ENCODE measurements around the gene CRYBG1. TPM values are rescaled to one million over a fixed set of nuclear protein-coding genes. Genes with fewer than 3 reads are reported as not detected.
A peak's percentile ranks its signal among the peaks of the same experiment; 100 is the strongest.

Gene CRYBG1
- total RNA-seq, 2 donors from 2014 or later, result 23.0 to 23.3 TPM

GRCh38 chr6:106360989-106361430, 493 bp downstream of the CRYBG1 start:
- Mint-ChIP-seq H3K27ac (no peak overlapping the region), H3K9me3 (no peaks in the 10 kb centered on the region), H3K36me3 (no peaks in the 10 kb centered on the region)
- DNase-seq (ENCODE audit: low spot score in 2 of 2), result peak; percentile 38 to 57
- peak; percentile 42 to 64 for ATAC-seq

- H3K9me3 Mint-ChIP-seq, result no peaks in the 10 kb centered on the region
- no peak overlapping the region for H3K27ac Mint-ChIP-seq
- ATAC-seq (no peak), DNase-seq (ENCODE audit: low spot score in 2 of 2) (no peak)
- H3K36me3 Mint-ChIP-seq, result no peaks in the 10 kb centered on the region
Observed at GRCh38 chr6:106363401-106364138, 3.1 kb downstream of the CRYBG1 start.

GRCh38 chr6:106369739-106370138, 9.2 kb downstream of the CRYBG1 start:
- ATAC-seq, result no peak
- DNase-seq (ENCODE audit: low spot score in 2 of 2), result no peak
- H3K36me3 Mint-ChIP-seq, result no peaks in the 10 kb centered on the region
- no peak overlapping the region for H3K27ac Mint-ChIP-seq
- H3K9me3 Mint-ChIP-seq, result no peaks in the 10 kb centered on the region

GRCh38 chr6:106370639-106371038, 10.1 kb downstream of the CRYBG1 start:
- no peaks in the 10 kb centered on the region for H3K9me3 Mint-ChIP-seq
- ATAC-seq (no peak), DNase-seq (ENCODE audit: low spot score in 2 of 2) (no peak)
- no peak overlapping the region for H3K27ac Mint-ChIP-seq
- H3K36me3 Mint-ChIP-seq, result no peaks in the 10 kb centered on the region

- H3K27ac Mint-ChIP-seq, result peak overlapping the region; percentile 46 to 79
- ATAC-seq (peak; percentile 89), DNase-seq (ENCODE audit: low spot score in 2 of 2) (peak in 1 of 2 donors; percentile 5)
Observed at GRCh38 chr6:106372838-106373501, 12.5 kb downstream of the CRYBG1 start.

GRCh38 chr6:106373502-106374239, 13.2 kb downstream of the CRYBG1 start:
- H3K27ac Mint-ChIP-seq, result peak overlapping the region; percentile 46 to 79
- no peaks in the 10 kb centered on the region for H3K36me3 Mint-ChIP-seq
- no peaks in the 10 kb centered on the region for H3K9me3 Mint-ChIP-seq
- no peak for DNase-seq (ENCODE audit: low spot score in 2 of 2)
- ATAC-seq, result peak; percentile 35 to 82

More at GRCh38 chr6:106372838-106373501, 12.5 kb downstream of the CRYBG1 start:
- no peaks in the 10 kb centered on the region for H3K36me3 Mint-ChIP-seq
- no peaks in the 10 kb centered on the region for H3K9me3 Mint-ChIP-seq

GRCh38 chr6:106377061-106377540, 16.6 kb downstream of the CRYBG1 start:
- H3K36me3 Mint-ChIP-seq, result no peaks in the 10 kb centered on the region
- ATAC-seq, result no peak
- no peak for DNase-seq (ENCODE audit: low spot score in 2 of 2)
- no peak overlapping the region for H3K27ac Mint-ChIP-seq
- H3K9me3 Mint-ChIP-seq, result no peaks in the 10 kb centered on the region

- DNase-seq (ENCODE audit: low spot score in 2 of 2) (no peak), ATAC-seq (no peak)
- Mint-ChIP-seq H3K36me3 (no peaks in the 10 kb centered on the region), H3K9me3 (no peaks in the 10 kb centered on the region), H3K27ac (no peak overlapping the region)
Observed at GRCh38 chr6:106379951-106380350, 19.4 kb downstream of the CRYBG1 start.

GRCh38 chr6:106380407-106380806, 19.9 kb downstream of the CRYBG1 start:
- Mint-ChIP-seq H3K9me3 (no peaks in the 10 kb centered on the region), H3K27ac (no peak overlapping the region), H3K36me3 (no peaks in the 10 kb centered on the region)
- DNase-seq (ENCODE audit: low spot score in 2 of 2) (no peak), ATAC-seq (no peak)

GRCh38 chr6:106381223-106381622, 20.7 kb downstream of the CRYBG1 start:
- no peaks in the 10 kb centered on the region for H3K36me3 Mint-ChIP-seq
- DNase-seq (ENCODE audit: low spot score in 2 of 2), result no peak
- no peaks in the 10 kb centered on the region for H3K9me3 Mint-ChIP-seq
- no peak for ATAC-seq
- no peak overlapping the region for H3K27ac Mint-ChIP-seq

GRCh38 chr6:106381881-106382280, 21.4 kb downstream of the CRYBG1 start:
- no peaks in the 10 kb centered on the region for H3K36me3 Mint-ChIP-seq
- DNase-seq (ENCODE audit: low spot score in 2 of 2) (no peak), ATAC-seq (no peak)
- H3K27ac Mint-ChIP-seq, result no peak overlapping the region
- H3K9me3 Mint-ChIP-seq, result no peaks in the 10 kb centered on the region

GRCh38 chr6:106383573-106383972, 23.1 kb downstream of the CRYBG1 start:
- H3K9me3 Mint-ChIP-seq, result no peaks in the 10 kb centered on the region

GRCh38 chr6:106385530-106385929, 25.0 kb downstream of the CRYBG1 start:
- DNase-seq (ENCODE audit: low spot score in 2 of 2) (no peak), ATAC-seq (no peak)
- H3K36me3 Mint-ChIP-seq, result no peaks in the 10 kb centered on the region
- no peak overlapping the region for H3K27ac Mint-ChIP-seq
- H3K9me3 Mint-ChIP-seq, result no peaks in the 10 kb centered on the region

More at GRCh38 chr6:106383573-106383972, 23.1 kb downstream of the CRYBG1 start:
- no peak for ATAC-seq
- Mint-ChIP-seq H3K36me3 (no peaks in the 10 kb centered on the region), H3K27ac (no peak overlapping the region)
- DNase-seq (ENCODE audit: low spot score in 2 of 2), result no peak

GRCh38 chr6:106387875-106388274, 27.4 kb downstream of the CRYBG1 start:
- Mint-ChIP-seq H3K36me3 (no peaks in the 10 kb centered on the region), H3K9me3 (no peaks in the 10 kb centered on the region), H3K27ac (no peak overlapping the region)
- no peak for ATAC-seq
- no peak for DNase-seq (ENCODE audit: low spot score in 2 of 2)

- no peak for ATAC-seq
- H3K27ac Mint-ChIP-seq, result no peak overlapping the region
- no peaks in the 10 kb centered on the region for H3K36me3 Mint-ChIP-seq
- DNase-seq (ENCODE audit: low spot score in 2 of 2), result no peak
- H3K9me3 Mint-ChIP-seq, result no peaks in the 10 kb centered on the region
Observed at GRCh38 chr6:106390088-106390487, 29.6 kb downstream of the CRYBG1 start.

GRCh38 chr6:106396426-106397220, 36.1 kb downstream of the CRYBG1 start:
- Mint-ChIP-seq H3K9me3 (no peaks in the 10 kb centered on the region), H3K27ac (no peak overlapping the region), H3K36me3 (no peaks in the 10 kb centered on the region)
- DNase-seq (ENCODE audit: low spot score in 2 of 2) (no peak), ATAC-seq (no peak)

All from activated naive CD4-positive, alpha-beta T cell treated with anti-CD3 and anti-CD28 coated beads, Interleukin-2, amount 50 U/mL, for 72 hours (primary cell).